Fibroblast of upper back skin (primary cell): ENCODE data around the gene ALDH1L1.
A peak's percentile ranks its signal among the peaks of the same experiment; 100 is the strongest.
"Not testable (repeated sequence)": the region's sequence is repeated elsewhere in the genome, so short reads cannot be mapped to it uniquely, and the experiment has no call there.

Source experiments
- DNase-seq: peaks from one replicate; pipeline ENCODE4 v3.0.0-alpha.2; 2013

ALDH1L1 gene

GRCh38 chr3:126104028-126104635 is 76.3 kb downstream of the ALDH1L1 start:
- DNase-seq: no peak

- DNase-seq: no peak
Measured at GRCh38 chr3:126103121-126104027, 77.0 kb downstream of the ALDH1L1 start.

- DNase-seq: peak; percentile 26
Measured at GRCh38 chr3:126102530-126102951, 77.8 kb downstream of the ALDH1L1 start.

- DNase-seq: no peak
Measured at GRCh38 chr3:126102011-126102410, 78.4 kb downstream of the ALDH1L1 start.

- no peak for DNase-seq
Measured at GRCh38 chr3:126101521-126101982, 78.8 kb downstream of the ALDH1L1 start.

- peak; percentile 30 for DNase-seq
Measured at GRCh38 chr3:126100634-126101301, 79.6 kb downstream of the ALDH1L1 start.

GRCh38 chr3:126100269-126100633 is 80.1 kb downstream of the ALDH1L1 start:
- no peak for DNase-seq

- DNase-seq: no peak
Measured at GRCh38 chr3:126098391-126098858, 82.0 kb downstream of the ALDH1L1 start.

GRCh38 chr3:126097801-126098200 is 82.6 kb downstream of the ALDH1L1 start:
- DNase-seq: no peak

GRCh38 chr3:126096274-126096673 is 84.1 kb downstream of the ALDH1L1 start:
- DNase-seq: not testable (repeated sequence)

GRCh38 chr3:126092128-126092527 is 88.3 kb downstream of the ALDH1L1 start:
- DNase-seq: not testable (repeated sequence)

GRCh38 chr3:126087552-126088175 is 92.7 kb downstream of the ALDH1L1 start:
- no peak for DNase-seq

GRCh38 chr3:126085841-126086240 is 94.5 kb downstream of the ALDH1L1 start:
- DNase-seq: no peak

GRCh38 chr3:126085276-126085675 is 95.1 kb downstream of the ALDH1L1 start:
- no peak for DNase-seq

- DNase-seq: no peak
Measured at GRCh38 chr3:126084768-126085180, 95.6 kb downstream of the ALDH1L1 start.

- peak; percentile 72 for DNase-seq
Measured at GRCh38 chr3:126083913-126084767, 96.2 kb downstream of the ALDH1L1 start, which contains the start of gene SLC41A3. Gene SLC41A3, minus strand, starts transcription at chr3:126084124. Its CDS starts 15,905 bp downstream, at chr3:126068219.

- peak; percentile 18 for DNase-seq
Measured at GRCh38 chr3:126083511-126083912, 96.9 kb downstream of the ALDH1L1 start.

GRCh38 chr3:126083138-126083445 is 97.3 kb downstream of the ALDH1L1 start:
- no peak for DNase-seq

GRCh38 chr3:126082362-126083137 is 97.8 kb downstream of the ALDH1L1 start:
- no peak for DNase-seq

- DNase-seq: peak; percentile 16
Measured at GRCh38 chr3:126081618-126082361, 98.6 kb downstream of the ALDH1L1 start.
